KOPT-K1 (cell line): ENCODE results near the gene LYST.
A peak's percentile ranks its signal among the peaks of the same experiment; 100 is the strongest.
"Not testable (repeated sequence)": the region's sequence is repeated elsewhere in the genome, so short reads cannot be mapped to it uniquely, and the experiment has no call there.

Source experiments
- H3K27ac ChIP-seq: fragments of 200-600 bp; sonication (generic); 2 replicates; pipeline ENCODE4 v1.5.1; 2016; ENCODE audit warnings: antibody characterized with exemption, mild to moderate bottlenecking, low read depth, low read length; ENCODE audit not compliant: poor library complexity, severe bottlenecking
- H3K36me3 ChIP-seq: fragments of 200-600 bp; sonication (generic); 2 replicates; pipeline ENCODE4 v1.5.1; 2017; ENCODE audit warnings: antibody characterized with exemption, mild to moderate bottlenecking, low read length, moderate library complexity; ENCODE audit not compliant: insufficient read depth
- H3K9me3 ChIP-seq: fragments of 200-600 bp; sonication (generic); 2 replicates; pipeline ENCODE4 v1.5.1; 2017; ENCODE audit warnings: antibody characterized with exemption, low read length, mild to moderate bottlenecking; ENCODE audit not compliant: insufficient read depth, poor library complexity, severe bottlenecking

Gene LYST

GRCh38 chr1:235635938-235636662 is 230.6 kb downstream of the LYST start:
- H3K9me3 ChIP-seq, result no peaks in the 10 kb centered on the region
- no peak overlapping the region for H3K27ac ChIP-seq
- no peaks in the 10 kb centered on the region for H3K36me3 ChIP-seq

GRCh38 chr1:235632506-235633401 is 234.0 kb downstream of the LYST start:
- H3K27ac ChIP-seq, result no peak overlapping the region
- H3K36me3 ChIP-seq, result no peaks in the 10 kb centered on the region

GRCh38 chr1:235631816-235632215 is 234.9 kb downstream of the LYST start:
- H3K9me3 ChIP-seq, result no peaks in the 10 kb centered on the region
- no peaks in the 10 kb centered on the region for H3K36me3 ChIP-seq
- no peak overlapping the region for H3K27ac ChIP-seq

More at GRCh38 chr1:235632506-235633401, 234.0 kb downstream of the LYST start:
- H3K9me3 ChIP-seq, result no peaks in the 10 kb centered on the region

GRCh38 chr1:235628316-235629005 is 238.2 kb downstream of the LYST start:
- H3K27ac ChIP-seq, result no peak overlapping the region
- no peaks in the 10 kb centered on the region for H3K9me3 ChIP-seq

GRCh38 chr1:235625831-235626230 is 240.9 kb downstream of the LYST start:
- Histone ChIP-seq H3K9me3 (no peaks in the 10 kb centered on the region), H3K27ac (no peak overlapping the region), H3K36me3 (no peaks in the 10 kb centered on the region)

More at GRCh38 chr1:235628316-235629005, 238.2 kb downstream of the LYST start:
- no peaks in the 10 kb centered on the region for H3K36me3 ChIP-seq

- peak overlapping the region; percentile 20 for H3K27ac ChIP-seq
- H3K36me3 ChIP-seq, result no peaks in the 10 kb centered on the region
- no peaks in the 10 kb centered on the region for H3K9me3 ChIP-seq
Measured at GRCh38 chr1:235625340-235625739, 241.4 kb downstream of the LYST start.

GRCh38 chr1:235624721-235625333 is 241.9 kb downstream of the LYST start:
- Histone ChIP-seq H3K27ac (peak overlapping the region; percentile 20), H3K36me3 (no peaks in the 10 kb centered on the region), H3K9me3 (no peaks in the 10 kb centered on the region)

GRCh38 chr1:235622936-235623779 is 243.5 kb downstream of the LYST start:
- no peak overlapping the region for H3K27ac ChIP-seq
- no peaks in the 10 kb centered on the region for H3K36me3 ChIP-seq
- no peaks in the 10 kb centered on the region for H3K9me3 ChIP-seq

- H3K27ac ChIP-seq, H3K36me3 ChIP-seq, H3K9me3 ChIP-seq: not testable (repeated sequence)
Measured at GRCh38 chr1:235619149-235619548, 247.6 kb downstream of the LYST start.

- Histone ChIP-seq H3K27ac (no peak overlapping the region), H3K9me3 (no peaks in the 10 kb centered on the region), H3K36me3 (no peaks in the 10 kb centered on the region)
Measured at GRCh38 chr1:235617808-235618207, 248.9 kb downstream of the LYST start.

GRCh38 chr1:235617140-235617539 is 249.6 kb downstream of the LYST start:
- Histone ChIP-seq H3K27ac (no peak overlapping the region), H3K36me3 (no peaks in the 10 kb centered on the region), H3K9me3 (no peaks in the 10 kb centered on the region)

GRCh38 chr1:235614442-235614954 is 252.2 kb downstream of the LYST start:
- no peak overlapping the region for H3K27ac ChIP-seq
- H3K9me3 ChIP-seq, result no peaks in the 10 kb centered on the region
- H3K36me3 ChIP-seq, result no peaks in the 10 kb centered on the region

- Histone ChIP-seq H3K27ac (no peak overlapping the region), H3K9me3 (no peaks in the 10 kb centered on the region), H3K36me3 (no peaks in the 10 kb centered on the region)
Measured at GRCh38 chr1:235613602-235614001, 253.1 kb downstream of the LYST start.

- H3K27ac ChIP-seq, result no peak overlapping the region
- H3K36me3 ChIP-seq, result no peaks in the 10 kb centered on the region
- H3K9me3 ChIP-seq, result no peaks in the 10 kb centered on the region
Measured at GRCh38 chr1:235612761-235613160, 253.9 kb downstream of the LYST start.
